Eye (tissue), 1 donor: ENCODE measurements around the gene ACOX1.

Experiments
- DNase-seq: peaks from one replicate; pipeline ENCODE4 v3.0.0-alpha.2; 2015

The ACOX1 gene

GRCh38 chr17:75931062-75931461 lies 47.9 kb downstream of the ACOX1 start:
- DNase-seq, result no peak

- DNase-seq, result no peak
These were observed 51.6 kb downstream of the ACOX1 start for GRCh38 chr17:75927286-75927922.

GRCh38 chr17:75926456-75926855 lies 52.5 kb downstream of the ACOX1 start:
- no peak for DNase-seq

GRCh38 chr17:75925912-75926311 lies 53.1 kb downstream of the ACOX1 start:
- DNase-seq, result no peak

GRCh38 chr17:75925103-75925502 lies 53.9 kb downstream of the ACOX1 start:
- DNase-seq, result no peak

- no peak for DNase-seq
These were observed 55.7 kb downstream of the ACOX1 start for GRCh38 chr17:75922963-75923874.

- no peak for DNase-seq
These were observed 56.6 kb downstream of the ACOX1 start for GRCh38 chr17:75922173-75922961.

- no peak for DNase-seq
These were observed 57.4 kb downstream of the ACOX1 start for GRCh38 chr17:75921596-75921995.

GRCh38 chr17:75920045-75920560 lies 58.9 kb downstream of the ACOX1 start:
- no peak for DNase-seq

GRCh38 chr17:75919611-75920010 lies 59.4 kb downstream of the ACOX1 start:
- no peak for DNase-seq

- no peak for DNase-seq
These were observed 61.0 kb downstream of the ACOX1 start for GRCh38 chr17:75917917-75918445.

- DNase-seq, result peak; percentile 45
These were observed 61.6 kb downstream of the ACOX1 start for GRCh38 chr17:75917141-75917916.

GRCh38 chr17:75915268-75915667 lies 63.7 kb downstream of the ACOX1 start:
- DNase-seq, result no peak

- DNase-seq, result no peak
These were observed 64.2 kb downstream of the ACOX1 start for GRCh38 chr17:75914643-75915267.

GRCh38 chr17:75913537-75914210 lies 65.3 kb downstream of the ACOX1 start:
- DNase-seq, result no peak

GRCh38 chr17:75910699-75911098 lies 68.3 kb downstream of the ACOX1 start:
- no peak for DNase-seq

- no peak for DNase-seq
These were observed 69.1 kb downstream of the ACOX1 start for GRCh38 chr17:75909812-75910274.

GRCh38 chr17:75909051-75909811 lies 69.7 kb downstream of the ACOX1 start:
- DNase-seq, result no peak

GRCh38 chr17:75908201-75908600 lies 70.8 kb downstream of the ACOX1 start:
- DNase-seq, result no peak
